ENCODE measurements around the gene DCAF6.

The DCAF6 gene

GRCh38 chr1:168065506-168065905 lies 129.0 kb downstream of the DCAF6 start:
- no peaks in the 10 kb centered on the region for H3K9me3 ChIP-seq (ENCODE audit: control insufficient read depth in 1 of 2, low read length in 2 of 2)
- no peaks in the 10 kb centered on the region for H3K4me1 ChIP-seq (ENCODE audit: control insufficient read depth in 1 of 2, insufficient read depth in 2 of 2, low read length in 2 of 2)
- H3K27ac ChIP-seq (ENCODE audit: low read length), result no peak overlapping the region
- H3K4me3 ChIP-seq (ENCODE audit: low read depth in 1 of 2, low read length in 2 of 2), result no peak overlapping the region
- H3K27me3 ChIP-seq (ENCODE audit: low read depth, low read length), result no peaks in the 10 kb centered on the region
- H3K36me3 ChIP-seq (ENCODE audit: control insufficient read depth in 1 of 2, insufficient read depth in 2 of 2, low read length in 2 of 2), result peaks cover 22 to 39% of the 10 kb centered on the region in 2 donors

DNA sequence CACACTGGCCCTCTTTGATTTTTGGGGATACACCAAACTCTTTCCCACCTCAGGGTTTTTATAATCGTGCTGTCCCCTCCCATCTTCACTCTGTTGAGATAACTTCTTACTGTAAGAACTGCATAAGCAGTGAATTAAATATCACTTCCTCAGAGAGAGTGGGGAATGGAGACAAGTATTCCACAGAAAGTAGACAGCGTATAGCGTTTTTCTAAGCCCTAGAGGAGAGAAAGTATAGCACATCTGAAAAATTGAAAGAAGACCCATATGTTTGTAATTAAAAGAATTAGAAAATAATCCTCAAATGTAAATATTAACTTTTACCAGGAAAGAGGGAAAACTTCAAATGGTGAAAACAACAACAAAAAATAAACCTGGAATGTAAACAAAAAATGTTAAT lies 132.9 kb downstream of the DCAF6 start:
- H3K27me3 ChIP-seq (ENCODE audit: low read depth, low read length), result no peaks in the 10 kb centered on the region
- H3K9me3 ChIP-seq (ENCODE audit: control insufficient read depth in 1 of 2, low read length in 2 of 2), result no peaks in the 10 kb centered on the region
- H3K4me1 ChIP-seq (ENCODE audit: control insufficient read depth in 1 of 2, insufficient read depth in 2 of 2, low read length in 2 of 2), result no peaks in the 10 kb centered on the region
- H3K4me3 ChIP-seq (ENCODE audit: low read depth in 1 of 2, low read length in 2 of 2), result no peak overlapping the region
- peaks cover 36 to 51% of the 10 kb centered on the region in 2 donors for H3K36me3 ChIP-seq (ENCODE audit: control insufficient read depth in 1 of 2, insufficient read depth in 2 of 2, low read length in 2 of 2)
- H3K27ac ChIP-seq (ENCODE audit: low read length), result no peak overlapping the region

- Histone ChIP-seq H3K27me3 (ENCODE audit: low read depth, low read length) (no peaks in the 10 kb centered on the region), H3K36me3 (ENCODE audit: control insufficient read depth in 1 of 2, insufficient read depth in 2 of 2, low read length in 2 of 2) (peaks cover 29 to 31% of the 10 kb centered on the region in 2 donors), H3K9me3 (ENCODE audit: control insufficient read depth in 1 of 2, low read length in 2 of 2) (no peaks in the 10 kb centered on the region), H3K4me1 (ENCODE audit: control insufficient read depth in 1 of 2, insufficient read depth in 2 of 2, low read length in 2 of 2) (peaks cover 0 to 18% of the 10 kb centered on the region in 2 donors), H3K4me3 (ENCODE audit: low read depth in 1 of 2, low read length in 2 of 2) (no peak overlapping the region), H3K27ac (ENCODE audit: low read length) (peak overlapping the region; percentile 71)
Observed at GRCh38 chr1:168079761-168080160, 143.3 kb downstream of the DCAF6 start.

GRCh38 chr1:168081373-168082007 lies 145.0 kb downstream of the DCAF6 start:
- no peaks in the 10 kb centered on the region for H3K27me3 ChIP-seq (ENCODE audit: low read depth, low read length)
- H3K27ac ChIP-seq (ENCODE audit: low read length), result no peak overlapping the region
- H3K4me1 ChIP-seq (ENCODE audit: control insufficient read depth in 1 of 2, insufficient read depth in 2 of 2, low read length in 2 of 2), result peaks cover 0 to 21% of the 10 kb centered on the region in 2 donors
- peaks cover 15 to 16% of the 10 kb centered on the region in 2 donors for H3K36me3 ChIP-seq (ENCODE audit: control insufficient read depth in 1 of 2, insufficient read depth in 2 of 2, low read length in 2 of 2)
- H3K9me3 ChIP-seq (ENCODE audit: control insufficient read depth in 1 of 2, low read length in 2 of 2), result no peaks in the 10 kb centered on the region
- no peak overlapping the region for H3K4me3 ChIP-seq (ENCODE audit: low read depth in 1 of 2, low read length in 2 of 2)

DNA sequence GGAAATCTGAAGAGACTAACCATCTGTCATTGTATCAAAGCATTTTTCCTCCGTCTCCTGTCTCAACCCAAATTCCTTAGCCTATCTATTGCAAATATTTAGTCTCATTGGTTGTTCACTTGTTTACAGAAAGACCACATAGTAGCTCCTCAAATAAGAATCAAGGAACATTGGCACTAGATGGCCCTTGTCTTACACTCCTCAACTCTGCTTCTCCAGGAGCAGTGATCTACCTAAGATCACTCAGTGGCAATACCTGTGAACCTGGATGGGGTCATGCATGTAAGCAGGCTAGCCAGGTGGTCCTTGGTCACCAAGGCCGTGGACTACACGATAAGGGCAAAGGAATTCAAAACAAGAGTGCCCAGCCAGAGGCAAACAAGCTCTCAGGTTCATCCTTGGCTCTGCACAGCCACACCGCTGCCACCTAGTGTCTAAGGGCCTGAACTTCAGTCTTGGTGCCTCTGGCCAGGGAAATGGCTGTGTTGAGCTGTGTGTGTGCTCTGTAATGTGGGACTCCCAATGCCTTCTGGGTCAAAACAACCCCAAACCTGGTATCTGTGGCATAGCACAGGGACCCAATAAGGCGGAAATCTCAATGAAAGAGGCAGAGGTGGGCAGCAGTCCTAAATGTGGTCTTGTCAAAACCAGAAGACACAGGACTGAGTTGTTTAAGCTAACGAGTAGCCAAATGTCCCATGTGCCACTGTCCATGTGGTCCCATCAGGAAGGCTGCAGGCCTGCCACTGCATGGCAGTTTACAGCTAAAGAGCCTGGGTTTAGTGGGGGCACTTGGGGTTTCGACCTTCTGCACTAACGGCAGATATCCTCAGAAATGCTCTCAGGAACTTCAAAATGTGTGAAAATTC lies 145.8 kb downstream of the DCAF6 start:
- H3K27me3 ChIP-seq (ENCODE audit: low read depth, low read length), result no peaks in the 10 kb centered on the region
- no peaks in the 10 kb centered on the region for H3K9me3 ChIP-seq (ENCODE audit: control insufficient read depth in 1 of 2, low read length in 2 of 2)
- H3K4me1 ChIP-seq (ENCODE audit: control insufficient read depth in 1 of 2, insufficient read depth in 2 of 2, low read length in 2 of 2), result peaks cover 0 to 21% of the 10 kb centered on the region in 2 donors
- no peak overlapping the region for H3K4me3 ChIP-seq (ENCODE audit: low read depth in 1 of 2, low read length in 2 of 2)
- peaks cover 9 to 18% of the 10 kb centered on the region in 2 donors for H3K36me3 ChIP-seq (ENCODE audit: control insufficient read depth in 1 of 2, insufficient read depth in 2 of 2, low read length in 2 of 2)
- H3K27ac ChIP-seq (ENCODE audit: low read length), result no peak overlapping the region

DNA sequence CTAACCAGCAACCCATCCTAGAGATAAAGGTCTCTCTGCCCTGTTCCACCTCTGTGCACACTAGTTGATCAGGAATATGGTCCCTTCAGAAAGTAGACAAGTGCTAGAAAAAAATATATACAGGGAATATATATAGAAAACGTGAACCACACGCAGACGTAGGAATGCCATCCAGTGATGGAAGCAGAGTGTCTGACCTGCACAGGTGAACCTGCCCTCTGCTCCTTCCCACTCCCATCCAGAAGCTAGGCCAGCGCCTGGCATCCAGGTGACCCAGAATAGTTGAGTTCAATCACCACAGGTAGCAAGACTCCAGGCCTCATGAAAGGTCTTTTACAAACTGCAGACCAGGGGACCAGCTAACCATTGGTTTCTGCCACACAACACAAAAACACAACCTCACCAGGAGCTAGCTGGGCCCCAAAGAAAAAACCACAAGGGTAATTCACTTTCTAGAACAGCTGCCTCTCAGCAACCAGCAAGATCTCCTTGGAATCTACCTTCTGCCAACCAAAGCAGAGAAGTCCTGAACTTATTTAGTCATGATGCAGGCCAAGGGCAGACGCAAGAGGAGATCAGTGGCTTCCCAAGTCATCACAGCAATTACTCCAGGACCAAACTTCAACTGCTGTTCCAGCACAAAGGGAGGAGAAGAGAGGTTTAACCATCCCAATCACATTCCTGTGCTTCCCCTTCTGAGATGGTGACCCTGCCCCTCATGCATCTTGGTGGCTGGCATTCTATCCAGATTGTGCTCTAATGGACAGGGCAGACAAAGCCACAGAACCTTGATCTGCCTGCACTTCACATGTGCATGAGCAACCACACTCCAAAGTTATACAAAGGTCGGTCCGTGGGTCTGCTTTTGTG lies 147.2 kb downstream of the DCAF6 start:
- Histone ChIP-seq H3K9me3 (ENCODE audit: control insufficient read depth in 1 of 2, low read length in 2 of 2) (no peaks in the 10 kb centered on the region), H3K27me3 (ENCODE audit: low read depth, low read length) (no peaks in the 10 kb centered on the region), H3K27ac (ENCODE audit: low read length) (no peak overlapping the region), H3K4me1 (ENCODE audit: control insufficient read depth in 1 of 2, insufficient read depth in 2 of 2, low read length in 2 of 2) (peaks cover 0 to 21% of the 10 kb centered on the region in 2 donors), H3K4me3 (ENCODE audit: low read depth in 1 of 2, low read length in 2 of 2) (no peak overlapping the region), H3K36me3 (ENCODE audit: control insufficient read depth in 1 of 2, insufficient read depth in 2 of 2, low read length in 2 of 2) (peaks cover 0 to 15% of the 10 kb centered on the region in 2 donors)

DNA sequence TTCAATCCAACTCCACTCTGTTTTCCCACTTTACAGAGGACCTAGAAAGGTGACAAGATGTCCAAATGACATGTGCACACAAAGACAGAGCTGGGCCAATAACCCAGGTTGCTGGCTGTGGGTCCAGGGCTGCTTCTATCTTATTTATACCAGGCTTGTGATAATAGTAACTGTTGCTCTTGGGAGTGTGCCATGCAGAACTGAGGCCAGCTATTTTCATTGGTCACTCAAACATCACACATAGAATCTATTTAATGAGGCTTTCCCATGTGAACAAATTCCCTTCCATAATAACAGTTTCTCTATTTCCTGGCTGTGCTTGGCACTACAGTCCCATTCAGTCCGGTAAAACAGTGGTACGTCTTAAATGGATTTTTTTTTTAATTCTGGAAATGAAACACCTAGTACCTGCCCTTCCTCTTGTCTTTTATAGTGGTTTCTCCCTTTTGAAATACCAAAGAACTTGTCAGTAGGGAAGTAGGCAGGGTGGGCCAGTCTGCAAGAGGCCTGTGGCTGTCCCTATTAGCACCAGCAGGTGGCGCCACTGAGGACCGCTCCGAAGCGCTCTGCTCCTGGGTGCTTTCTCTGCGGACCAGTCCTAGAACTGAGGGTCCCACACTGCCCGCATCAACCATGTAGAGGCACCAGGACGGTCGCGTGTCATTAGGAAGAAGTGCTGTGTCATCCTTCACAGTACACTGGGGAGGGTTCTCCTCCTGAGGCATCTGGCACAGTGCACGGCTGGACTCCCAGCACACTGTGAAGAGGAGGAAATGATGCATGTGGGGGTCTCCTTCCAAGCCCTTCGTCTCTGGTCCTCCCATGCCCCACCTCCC lies 148.1 kb downstream of the DCAF6 start:
- Histone ChIP-seq H3K9me3 (ENCODE audit: control insufficient read depth in 1 of 2, low read length in 2 of 2) (no peaks in the 10 kb centered on the region), H3K4me3 (ENCODE audit: low read depth in 1 of 2, low read length in 2 of 2) (no peak overlapping the region), H3K27ac (ENCODE audit: low read length) (no peak overlapping the region), H3K4me1 (ENCODE audit: control insufficient read depth in 1 of 2, insufficient read depth in 2 of 2, low read length in 2 of 2) (peaks cover 0 to 21% of the 10 kb centered on the region in 2 donors), H3K36me3 (ENCODE audit: control insufficient read depth in 1 of 2, insufficient read depth in 2 of 2, low read length in 2 of 2) (peaks cover 0 to 18% of the 10 kb centered on the region in 2 donors), H3K27me3 (ENCODE audit: low read depth, low read length) (no peaks in the 10 kb centered on the region)

DNA sequence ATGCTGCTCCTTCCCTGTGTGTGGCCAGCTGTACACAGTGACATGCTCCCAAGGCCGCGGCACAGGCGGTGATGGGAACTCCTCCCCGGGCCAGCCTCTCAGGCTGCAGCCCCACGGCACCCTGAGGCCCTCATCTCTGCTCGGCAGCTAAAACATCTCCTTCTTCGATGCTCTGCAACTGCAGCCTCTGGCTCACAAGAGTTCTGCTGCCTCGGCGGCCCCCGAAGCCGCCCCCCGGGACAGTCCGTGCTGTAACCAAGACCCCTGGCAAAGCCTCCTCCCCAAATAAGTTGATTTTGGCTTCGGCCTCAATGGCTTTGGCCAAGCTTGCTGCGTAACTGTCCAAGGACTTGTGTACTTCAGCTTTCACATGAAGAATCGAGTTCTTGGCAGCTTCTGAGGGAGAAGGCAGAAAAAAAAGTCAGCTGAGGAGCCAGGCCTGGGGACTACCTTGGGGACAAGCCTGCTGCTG lies 149.0 kb downstream of the DCAF6 start:
- Histone ChIP-seq H3K36me3 (ENCODE audit: control insufficient read depth in 1 of 2, insufficient read depth in 2 of 2, low read length in 2 of 2) (peaks cover 0 to 23% of the 10 kb centered on the region in 2 donors), H3K9me3 (ENCODE audit: control insufficient read depth in 1 of 2, low read length in 2 of 2) (no peaks in the 10 kb centered on the region), H3K27me3 (ENCODE audit: low read depth, low read length) (no peaks in the 10 kb centered on the region), H3K4me1 (ENCODE audit: control insufficient read depth in 1 of 2, insufficient read depth in 2 of 2, low read length in 2 of 2) (peaks cover 0 to 18% of the 10 kb centered on the region in 2 donors), H3K27ac (ENCODE audit: low read length) (no peak overlapping the region), H3K4me3 (ENCODE audit: low read depth in 1 of 2, low read length in 2 of 2) (no peak overlapping the region)

DNA sequence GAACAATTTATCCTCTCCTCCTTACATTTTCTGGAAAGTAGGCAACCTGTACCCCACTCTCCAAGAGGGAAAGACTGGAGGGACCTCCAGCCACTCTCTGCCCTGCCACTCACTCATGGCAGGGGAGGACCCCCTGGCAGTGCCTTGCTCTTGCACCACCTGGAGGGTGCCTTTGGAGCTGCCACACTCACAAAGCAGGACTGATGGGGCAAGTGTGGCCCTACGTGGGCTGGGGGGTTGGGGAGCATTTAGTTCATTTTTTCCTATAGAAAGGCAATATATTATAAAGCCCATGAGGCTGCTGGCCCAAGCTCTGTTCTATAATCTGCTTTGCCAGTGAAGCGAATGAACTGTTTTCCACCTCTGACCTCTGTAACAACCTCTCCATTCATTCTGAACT lies 150.0 kb downstream of the DCAF6 start:
- no peak overlapping the region for H3K27ac ChIP-seq (ENCODE audit: low read length)
- H3K4me1 ChIP-seq (ENCODE audit: control insufficient read depth in 1 of 2, insufficient read depth in 2 of 2, low read length in 2 of 2), result peaks cover 0 to 17% of the 10 kb centered on the region in 2 donors
- no peaks in the 10 kb centered on the region for H3K9me3 ChIP-seq (ENCODE audit: control insufficient read depth in 1 of 2, low read length in 2 of 2)
- H3K27me3 ChIP-seq (ENCODE audit: low read depth, low read length), result no peaks in the 10 kb centered on the region
- H3K36me3 ChIP-seq (ENCODE audit: control insufficient read depth in 1 of 2, insufficient read depth in 2 of 2, low read length in 2 of 2), result peaks cover 0 to 22% of the 10 kb centered on the region in 2 donors
- H3K4me3 ChIP-seq (ENCODE audit: low read depth in 1 of 2, low read length in 2 of 2), result no peak overlapping the region

DNA sequence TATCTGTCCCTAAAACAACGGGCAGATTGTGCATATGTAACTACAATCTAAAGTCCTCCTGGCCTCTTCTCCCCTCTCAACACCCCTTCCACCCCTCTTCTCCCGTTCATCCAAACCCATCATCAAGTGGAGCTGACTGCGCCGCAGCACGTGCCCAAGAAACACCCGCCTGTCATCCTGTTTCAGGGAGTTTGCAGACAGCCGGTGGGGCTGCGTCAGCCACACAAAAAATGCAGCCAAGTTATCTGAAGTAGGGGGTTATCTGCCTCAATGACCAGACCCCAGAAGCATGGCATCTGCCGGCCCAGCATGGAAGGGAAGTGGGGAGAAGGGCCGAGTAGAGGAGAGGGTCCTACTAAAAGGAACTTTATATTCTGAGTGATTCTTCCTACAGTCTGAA lies 151.2 kb downstream of the DCAF6 start:
- H3K36me3 ChIP-seq (ENCODE audit: control insufficient read depth in 1 of 2, insufficient read depth in 2 of 2, low read length in 2 of 2), result peaks cover 0 to 22% of the 10 kb centered on the region in 2 donors

More for the DNA sequence above, 151.2 kb downstream of the DCAF6 start:
- Histone ChIP-seq H3K9me3 (ENCODE audit: control insufficient read depth in 1 of 2, low read length in 2 of 2) (no peaks in the 10 kb centered on the region), H3K4me3 (ENCODE audit: low read depth in 1 of 2, low read length in 2 of 2) (no peak overlapping the region), H3K27me3 (ENCODE audit: low read depth, low read length) (no peaks in the 10 kb centered on the region), H3K4me1 (ENCODE audit: control insufficient read depth in 1 of 2, insufficient read depth in 2 of 2, low read length in 2 of 2) (peaks cover 0 to 12% of the 10 kb centered on the region in 2 donors), H3K27ac (ENCODE audit: low read length) (no peak overlapping the region)
